PFSK-1 (cell line): ENCODE results near the gene DTYMK.

Experiments
- POLR2AphosphoS5 ChIP-seq: IDR thresholded peaks from 2 replicates; pipeline ENCODE4 v1.6.1; 2012; ENCODE audit warnings: low read depth, mild to moderate bottlenecking, control low read depth, low read length, moderate library complexity
- REST ChIP-seq, 2 experiments: IDR thresholded peaks; 2 replicates each; pipeline versions ENCODE4 v1.6.1 to v1.8.0; 2011 to 2012; ENCODE audit warnings: low read depth in 2 of 2, low read length in 2 of 2, control low read depth in 1 of 2, inconsistent platforms in 1 of 2, mild to moderate bottlenecking in 1 of 2, moderate library complexity in 1 of 2; ENCODE audit not compliant: insufficient read depth in 1 of 2
- SIN3A ChIP-seq: IDR thresholded peaks from 2 replicates; pipeline ENCODE4 v1.6.1; 2012; ENCODE audit warnings: mild to moderate bottlenecking, low read length, moderate library complexity, borderline replicate concordance; ENCODE audit not compliant: insufficient read depth

GRCh38 chr2:241666627-241667400, 19.8 kb downstream of the DTYMK start:
- no peak for TF ChIP-seq REST (IDR thresholded peaks at IDR 0.05; ENCODE audit: insufficient read depth in 1 of 2, low read depth in 2 of 2, low read length in 2 of 2)
- TF ChIP-seq SIN3A, result no peak
- no peak for TF ChIP-seq POLR2AphosphoS5
